Effector memory CD8-positive, alpha-beta T cell (primary cell): ENCODE data around the gene PRKN.
"Not testable (repeated sequence)": the region's sequence is repeated elsewhere in the genome, so short reads cannot be mapped to it uniquely, and the experiment has no call there.

Experiments
- ATAC-seq: fragments of 150-1000 bp; cut with Tn5 transposase; replicated peaks from 2 replicates; pipeline ENCODE4 v1.10.0; 2021; ENCODE audit warnings: mild to moderate bottlenecking, moderate library complexity
- DNase-seq, 3 experiments: peaks; one replicate each; pipeline ENCODE4 v3.0.0; 2021
- H3K27ac Mint-ChIP-seq, 2 donors: one replicate each; pipeline ENCODE4 v1.8.0; 2022; ENCODE audit warnings: mild to moderate bottlenecking in 2 of 2, mixed read lengths in 2 of 2, moderate library complexity in 2 of 2
- H3K27me3 Mint-ChIP-seq, 2 donors: one replicate each; pipeline ENCODE4 v1.8.0; 2022; ENCODE audit warnings: mixed read lengths in 2 of 2
- H3K36me3 Mint-ChIP-seq: one replicate; pipeline ENCODE4 v1.8.0; 2022; ENCODE audit warnings: mild to moderate bottlenecking, moderate library complexity, mixed read lengths; ENCODE audit not compliant: insufficient read depth
- H3K4me1 Mint-ChIP-seq, 2 donors: one replicate each; pipeline ENCODE4 v1.8.0; 2022; ENCODE audit warnings: low read depth in 2 of 2, mixed read lengths in 2 of 2
- H3K4me3 Mint-ChIP-seq, 2 donors: one replicate each; pipeline ENCODE4 v1.8.0; 2022; ENCODE audit warnings: mild to moderate bottlenecking in 2 of 2, mixed read lengths in 2 of 2, moderate library complexity in 2 of 2
- H3K9me3 Mint-ChIP-seq, 2 donors: one replicate each; pipeline ENCODE4 v1.8.0; 2022; ENCODE audit warnings: mixed read lengths in 2 of 2

PRKN gene

GRCh38 chr6:161918109-161918531, 809.4 kb downstream of the PRKN start:
- DNase-seq: no peak
- Mint-ChIP-seq H3K9me3 (no peaks in the 10 kb centered on the region), H3K4me3 (no peak overlapping the region), H3K27me3 (no peaks in the 10 kb centered on the region), H3K27ac (no peak overlapping the region), H3K36me3 (no peaks in the 10 kb centered on the region), H3K4me1 (no peaks in the 10 kb centered on the region)
- no peak for ATAC-seq

DNA sequence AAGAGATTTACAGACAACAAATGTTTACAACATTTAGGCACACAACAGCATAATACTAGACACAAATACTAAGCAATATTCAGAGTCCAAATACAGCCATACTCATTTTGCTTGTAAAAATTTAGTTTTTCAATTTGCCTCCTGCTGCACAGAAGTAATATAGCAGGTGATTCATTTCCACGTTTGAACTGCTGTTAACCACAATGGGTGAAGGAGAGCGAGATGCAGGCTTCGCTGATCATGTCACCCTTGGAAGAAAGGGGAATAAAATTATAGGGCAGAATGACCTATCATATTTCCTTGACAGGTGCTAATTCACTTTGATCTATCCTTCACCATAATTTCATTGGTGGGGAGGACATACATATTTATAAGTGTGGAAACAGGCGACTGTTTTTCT, 809.9 kb downstream of the PRKN start:
- no peak for DNase-seq
- Mint-ChIP-seq H3K27ac (no peak overlapping the region), H3K9me3 (no peaks in the 10 kb centered on the region), H3K36me3 (peaks cover 4% of the 10 kb centered on the region), H3K27me3 (no peaks in the 10 kb centered on the region), H3K4me1 (no peaks in the 10 kb centered on the region), H3K4me3 (no peak overlapping the region)
- ATAC-seq: no peak

DNA sequence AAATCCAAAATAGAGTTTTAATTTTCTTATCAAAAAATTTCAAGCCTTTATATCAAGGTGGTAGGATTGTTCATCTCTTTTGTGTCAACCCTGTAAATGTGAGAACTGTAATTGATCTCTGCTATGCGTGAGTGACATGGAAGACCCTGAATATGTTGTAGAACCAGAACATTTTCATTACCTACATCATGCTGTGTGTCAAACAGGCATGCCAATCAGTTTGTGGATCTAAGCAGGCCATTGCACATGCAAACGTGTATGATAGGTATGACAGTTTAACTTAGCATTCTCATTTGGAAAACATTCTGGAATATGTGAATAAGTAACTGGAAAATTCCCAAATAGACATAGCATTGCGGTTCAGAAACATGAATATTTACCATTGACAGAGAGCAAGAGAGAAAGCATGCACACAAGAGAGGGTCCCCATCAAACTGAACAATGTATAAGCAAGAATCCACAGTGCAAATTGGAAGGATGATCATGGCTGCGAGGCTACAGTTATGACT, 812.1 kb downstream of the PRKN start:
- Mint-ChIP-seq H3K27ac (no peak overlapping the region), H3K9me3 (no peaks in the 10 kb centered on the region), H3K4me1 (no peaks in the 10 kb centered on the region), H3K36me3 (peaks cover 4% of the 10 kb centered on the region), H3K27me3 (no peaks in the 10 kb centered on the region), H3K4me3 (no peak overlapping the region)
- DNase-seq (no peak), ATAC-seq (no peak)

GRCh38 chr6:161908872-161909271, 818.7 kb downstream of the PRKN start:
- Mint-ChIP-seq H3K9me3 (no peaks in the 10 kb centered on the region), H3K4me3 (no peak overlapping the region), H3K27me3 (no peaks in the 10 kb centered on the region), H3K36me3 (peaks cover 4% of the 10 kb centered on the region), H3K27ac (no peak overlapping the region), H3K4me1 (no peaks in the 10 kb centered on the region)
- ATAC-seq (no peak), DNase-seq (no peak)

GRCh38 chr6:161906571-161906970, 821.0 kb downstream of the PRKN start:
- no peak overlapping the region for H3K4me3 Mint-ChIP-seq
- no peaks in the 10 kb centered on the region for H3K9me3 Mint-ChIP-seq
- H3K36me3 Mint-ChIP-seq: no peaks in the 10 kb centered on the region
- H3K27me3 Mint-ChIP-seq: no peaks in the 10 kb centered on the region
- no peaks in the 10 kb centered on the region for H3K4me1 Mint-ChIP-seq
- no peak overlapping the region for H3K27ac Mint-ChIP-seq
- no peak for ATAC-seq
- no peak for DNase-seq

GRCh38 chr6:161903584-161904212, 823.9 kb downstream of the PRKN start:
- Mint-ChIP-seq H3K9me3 (no peaks in the 10 kb centered on the region), H3K4me1 (no peaks in the 10 kb centered on the region), H3K27ac (no peak overlapping the region), H3K27me3 (no peaks in the 10 kb centered on the region), H3K36me3 (no peaks in the 10 kb centered on the region), H3K4me3 (no peak overlapping the region)
- ATAC-seq: no peak
- DNase-seq: no peak

- no peak for ATAC-seq
- no peaks in the 10 kb centered on the region for H3K27me3 Mint-ChIP-seq
- no peaks in the 10 kb centered on the region for H3K9me3 Mint-ChIP-seq
Observed at GRCh38 chr6:161901740-161902426, 825.7 kb downstream of the PRKN start.

GRCh38 chr6:161894436-161894835, 833.1 kb downstream of the PRKN start:
- Mint-ChIP-seq H3K36me3 (no peaks in the 10 kb centered on the region), H3K27ac (no peak overlapping the region), H3K4me3 (no peak overlapping the region), H3K9me3 (peaks cover 0 to 6% of the 10 kb centered on the region in 2 donors), H3K4me1 (no peaks in the 10 kb centered on the region), H3K27me3 (no peaks in the 10 kb centered on the region)
- DNase-seq (no peak), ATAC-seq (no peak)

More at GRCh38 chr6:161901740-161902426, 825.7 kb downstream of the PRKN start:
- DNase-seq: no peak
- Mint-ChIP-seq H3K4me1 (no peaks in the 10 kb centered on the region), H3K36me3 (no peaks in the 10 kb centered on the region), H3K27ac (no peak overlapping the region), H3K4me3 (no peak overlapping the region)

- Mint-ChIP-seq H3K36me3 (no peaks in the 10 kb centered on the region), H3K9me3 (peaks cover 2 to 6% of the 10 kb centered on the region in 2 donors), H3K4me3 (no peak overlapping the region), H3K4me1 (no peaks in the 10 kb centered on the region), H3K27ac (no peak overlapping the region), H3K27me3 (no peaks in the 10 kb centered on the region)
- ATAC-seq (no peak), DNase-seq (no peak)
Observed at GRCh38 chr6:161891542-161891941, 836.0 kb downstream of the PRKN start.

DNA sequence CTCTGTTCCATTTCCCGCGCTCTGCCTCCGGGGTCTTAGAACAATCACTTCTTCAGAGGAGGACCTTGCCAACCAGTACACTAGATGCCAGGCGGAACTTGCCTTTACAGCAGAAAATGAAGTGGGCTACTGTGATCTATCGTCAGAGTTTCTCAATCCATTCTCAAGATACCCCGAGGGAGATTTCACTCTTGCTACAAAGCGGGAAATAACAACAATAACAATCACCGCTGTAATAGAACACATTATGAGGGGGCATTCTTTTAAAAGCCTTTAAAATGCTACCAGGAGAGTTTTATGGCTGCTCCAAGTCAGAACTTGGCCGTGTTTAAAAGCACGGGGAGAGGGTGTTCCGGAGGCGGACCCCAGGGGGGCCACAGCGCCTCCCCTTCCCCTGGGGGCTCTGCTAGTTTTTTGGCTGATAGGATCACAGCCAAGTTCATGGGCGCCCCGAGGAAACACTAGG, 836.7 kb downstream of the PRKN start:
- ATAC-seq (no peak), DNase-seq (no peak)
- Mint-ChIP-seq H3K27me3 (no peaks in the 10 kb centered on the region), H3K4me1 (no peaks in the 10 kb centered on the region), H3K27ac (no peak overlapping the region), H3K36me3 (no peaks in the 10 kb centered on the region), H3K4me3 (no peak overlapping the region), H3K9me3 (peaks cover 0 to 2% of the 10 kb centered on the region in 2 donors)

- Mint-ChIP-seq H3K4me3 (no peak overlapping the region), H3K9me3 (peaks cover 0 to 2% of the 10 kb centered on the region in 2 donors), H3K27ac (no peak overlapping the region), H3K4me1 (no peaks in the 10 kb centered on the region), H3K27me3 (no peaks in the 10 kb centered on the region), H3K36me3 (no peaks in the 10 kb centered on the region)
- ATAC-seq (no peak), DNase-seq (no peak)
Observed at GRCh38 chr6:161890133-161890831, 837.3 kb downstream of the PRKN start.

DNA sequence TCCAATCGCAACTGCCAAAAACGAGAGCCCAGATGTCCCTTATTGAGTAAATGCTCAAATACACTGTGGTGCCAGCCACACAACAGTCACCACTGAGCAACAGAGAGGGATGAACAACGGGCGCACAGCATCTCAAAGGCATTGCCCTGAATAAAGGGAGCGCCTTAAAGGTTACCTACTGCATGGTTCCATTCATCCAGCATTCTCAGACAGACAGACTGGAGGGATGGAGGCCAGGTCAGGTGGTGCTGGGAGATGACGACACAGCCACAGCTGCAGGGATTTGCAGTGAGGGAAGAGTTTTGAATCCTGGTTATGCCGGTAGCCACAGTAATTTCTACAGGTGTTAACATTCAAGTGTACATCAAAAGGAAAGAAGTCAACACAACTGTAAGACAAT, 838.2 kb downstream of the PRKN start:
- Mint-ChIP-seq H3K4me1 (no peaks in the 10 kb centered on the region), H3K27ac (no peak overlapping the region), H3K36me3 (no peaks in the 10 kb centered on the region), H3K4me3 (no peak overlapping the region), H3K9me3 (peaks cover 0 to 2% of the 10 kb centered on the region in 2 donors), H3K27me3 (no peaks in the 10 kb centered on the region)
- ATAC-seq (no peak), DNase-seq (no peak)

DNA sequence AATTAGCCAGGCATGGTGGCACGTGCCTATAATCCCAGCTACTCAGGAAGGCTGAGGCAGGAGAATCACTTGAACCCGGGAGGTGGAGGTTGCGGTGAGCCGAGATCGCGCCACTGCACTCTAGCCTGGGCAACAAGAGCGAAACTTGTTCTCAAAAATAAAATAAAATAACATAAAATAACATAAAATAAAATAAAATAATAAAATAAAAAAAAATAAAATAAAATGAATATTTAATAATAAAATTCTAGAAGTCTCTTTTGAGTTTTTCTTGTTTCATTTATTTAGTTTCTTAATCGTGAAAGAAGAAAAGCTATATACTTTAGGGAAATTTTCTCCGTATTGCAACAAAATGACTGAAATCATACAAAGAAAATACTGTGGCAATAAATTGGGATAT, 841.0 kb downstream of the PRKN start:
- H3K27me3 Mint-ChIP-seq, H3K4me1 Mint-ChIP-seq, H3K36me3 Mint-ChIP-seq, H3K4me3 Mint-ChIP-seq, ATAC-seq, H3K9me3 Mint-ChIP-seq, H3K27ac Mint-ChIP-seq, DNase-seq: not testable (repeated sequence)

DNA sequence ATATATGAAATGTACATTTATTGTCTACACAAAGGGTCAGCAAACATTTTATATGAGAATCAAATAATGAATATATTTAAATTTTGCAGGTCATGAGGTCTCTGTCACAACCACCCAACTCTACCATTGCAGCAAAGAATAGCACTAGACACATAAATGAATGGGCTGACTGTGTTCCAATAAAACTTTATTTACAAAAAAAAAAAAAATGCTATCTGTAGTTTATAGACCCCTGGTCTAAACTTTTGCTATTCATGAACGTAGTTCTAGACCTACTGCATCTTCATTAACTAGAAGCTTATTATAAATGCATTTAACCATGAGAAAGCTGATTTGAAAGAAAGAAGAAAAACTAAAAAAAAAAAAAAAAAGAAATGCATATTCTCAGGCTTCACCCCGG, 842.8 kb downstream of the PRKN start:
- Mint-ChIP-seq H3K4me1 (no peaks in the 10 kb centered on the region), H3K9me3 (peaks cover 0 to 2% of the 10 kb centered on the region in 2 donors), H3K27ac (no peak overlapping the region), H3K27me3 (no peaks in the 10 kb centered on the region), H3K4me3 (no peak overlapping the region), H3K36me3 (no peaks in the 10 kb centered on the region)
- ATAC-seq (no peak), DNase-seq (no peak)
